GM13977 (cell line): Measurements from ENCODE around the gene TRAPPC10.

Experiments used
- DNase-seq: peaks from one replicate; pipeline ENCODE4 v3.0.0; 2012; ENCODE audit warnings: low spot score
- CTCF ChIP-seq: IDR thresholded peaks from 2 replicates; pipeline ENCODE4 v1.5.1; 2012; ENCODE audit warnings: mild to moderate bottlenecking, control low read depth; ENCODE audit not compliant: insufficient read depth; ENCODE audit errors: extremely low read depth, missing control alignments
- in situ Hi-C: fragments of 300-500 bp; cut with MboI; formaldehyde crosslinking; loops from one replicate; pipeline ENCODE4 v1.12.0; 2022; ENCODE audit warnings: low sequenced_read_pairs, low pct_unique_long_range_greater_than_20kb, mixed read lengths, inconsistent platforms; ENCODE audit not compliant: unreplicated experiment

Gene TRAPPC10

GRCh38 chr21:44082648-44083440 is 70.7 kb downstream of the TRAPPC10 start:
- no peak for TF ChIP-seq CTCF
- in situ Hi-C loops, result loop anchor here (25.0 kb wide), 2 partner anchors 204 to 379 kb away; partner anchors contain the start of genes AIRE and LRRC3
- DNase-seq, result no peak

- TF ChIP-seq CTCF, result no peak
- no peak for DNase-seq
- in situ Hi-C loops, result loop anchor here (25.0 kb wide), 2 partner anchors 204 to 379 kb away; partner anchors contain the start of genes AIRE and LRRC3
Observed at GRCh38 chr21:44083631-44084291, 71.7 kb downstream of the TRAPPC10 start.

GRCh38 chr21:44084496-44085241 is 72.6 kb downstream of the TRAPPC10 start:
- TF ChIP-seq CTCF, result no peak
- no peak for DNase-seq
- in situ Hi-C loops, result loop anchor here (25.0 kb wide), 2 partner anchors 203 to 378 kb away; partner anchors contain the start of genes AIRE and LRRC3

GRCh38 chr21:44085491-44086321 is 73.6 kb downstream of the TRAPPC10 start:
- no peak for TF ChIP-seq CTCF
- no peak for DNase-seq
- in situ Hi-C loops, result loop anchor here (25.0 kb wide), 2 partner anchors 202 to 377 kb away; partner anchors contain the start of genes AIRE and LRRC3

- no peak for TF ChIP-seq CTCF
- in situ Hi-C loops, result loop anchor here (25.0 kb wide), 2 partner anchors 200 to 375 kb away; partner anchors contain the start of genes AIRE and LRRC3
- DNase-seq, result no peak
Observed at GRCh38 chr21:44086636-44087425, 74.7 kb downstream of the TRAPPC10 start.
